Neutrophil (primary cell): ENCODE measurements around the gene PRR7.
A peak's percentile ranks its signal among the peaks of the same experiment; 100 is the strongest.

Experiments
- H3K27ac ChIP-seq: fragments of 200-600 bp; sonication (generic); 2 replicates; pipeline ENCODE4 v1.5.1; 2016; ENCODE audit warnings: mild to moderate bottlenecking, moderate library complexity
- H3K27me3 ChIP-seq: fragments of 200-600 bp; sonication (generic); 2 replicates; pipeline ENCODE4 v1.6.0; 2016; ENCODE audit warnings: mild to moderate bottlenecking
- H3K36me3 ChIP-seq: fragments of 200-600 bp; sonication (generic); 2 replicates; pipeline ENCODE4 v1.5.1; 2017
- H3K4me1 ChIP-seq, 2 experiments: fragments of 200-600 bp in 1 of 2; sonication (generic) in 1 of 2; 1 replicate in 1 of 2; 2 replicates in 1 of 2; pipeline versions ENCODE4 v1.5.1 to v1.6.1; 2013 to 2016; ENCODE audit warnings: low read depth in 1 of 2, low read length in 1 of 2, mild to moderate bottlenecking in 1 of 2, moderate library complexity in 1 of 2; ENCODE audit not compliant: control insufficient read depth in 1 of 2, insufficient read depth in 1 of 2
- H3K4me3 ChIP-seq, 2 experiments: fragments of 200-600 bp in 1 of 2; sonication (generic) in 1 of 2; 1 replicate in 1 of 2; 2 replicates in 1 of 2; pipeline ENCODE4 v1.5.1; 2013 to 2016; ENCODE audit warnings: low read depth in 1 of 2, low read length in 1 of 2, mild to moderate bottlenecking in 1 of 2, moderate library complexity in 1 of 2
- H3K9me3 ChIP-seq: fragments of 200-600 bp; sonication (generic); 2 replicates; pipeline ENCODE4 v1.5.1; 2016
- TF ChIP-seq, protein P1 (sequence below): fragments of 200-600 bp; sonication (generic); IDR thresholded peaks from 2 replicates; pipeline ENCODE4 v1.5.1; 2016; ENCODE audit warnings: antibody characterized with exemption

Gene PRR7

DNA sequence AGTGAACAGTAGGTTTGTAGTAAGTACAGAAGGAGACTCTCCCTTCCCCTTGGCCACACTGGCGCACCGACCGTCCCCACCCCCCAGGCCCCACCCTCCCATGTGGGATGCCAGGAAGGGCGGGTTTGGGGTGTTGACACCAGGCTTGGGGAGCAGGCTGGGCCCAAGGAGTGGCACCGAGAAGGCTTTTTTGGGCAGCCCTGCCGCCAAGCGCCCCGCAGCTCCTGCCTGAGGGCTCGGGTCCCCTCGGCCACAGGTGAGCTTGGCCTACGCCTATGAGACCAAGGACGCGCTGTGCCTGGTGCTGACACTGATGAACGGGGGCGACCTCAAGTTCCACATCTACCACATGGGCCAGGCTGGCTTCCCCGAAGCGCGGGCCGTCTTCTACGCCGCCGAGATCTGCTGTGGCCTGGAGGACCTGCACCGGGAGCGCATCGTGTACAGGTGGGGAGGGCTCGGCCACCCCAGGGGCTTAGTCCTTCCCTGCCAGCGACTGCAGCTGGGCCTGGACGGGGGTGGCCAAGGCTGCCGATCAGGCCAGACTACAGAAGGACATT is 12.9 kb upstream of the PRR7 start:
- peak overlapping the region in 1 of 2 experiments; percentile 88 for H3K4me3 ChIP-seq
- TF ChIP-seq, protein P1, sequence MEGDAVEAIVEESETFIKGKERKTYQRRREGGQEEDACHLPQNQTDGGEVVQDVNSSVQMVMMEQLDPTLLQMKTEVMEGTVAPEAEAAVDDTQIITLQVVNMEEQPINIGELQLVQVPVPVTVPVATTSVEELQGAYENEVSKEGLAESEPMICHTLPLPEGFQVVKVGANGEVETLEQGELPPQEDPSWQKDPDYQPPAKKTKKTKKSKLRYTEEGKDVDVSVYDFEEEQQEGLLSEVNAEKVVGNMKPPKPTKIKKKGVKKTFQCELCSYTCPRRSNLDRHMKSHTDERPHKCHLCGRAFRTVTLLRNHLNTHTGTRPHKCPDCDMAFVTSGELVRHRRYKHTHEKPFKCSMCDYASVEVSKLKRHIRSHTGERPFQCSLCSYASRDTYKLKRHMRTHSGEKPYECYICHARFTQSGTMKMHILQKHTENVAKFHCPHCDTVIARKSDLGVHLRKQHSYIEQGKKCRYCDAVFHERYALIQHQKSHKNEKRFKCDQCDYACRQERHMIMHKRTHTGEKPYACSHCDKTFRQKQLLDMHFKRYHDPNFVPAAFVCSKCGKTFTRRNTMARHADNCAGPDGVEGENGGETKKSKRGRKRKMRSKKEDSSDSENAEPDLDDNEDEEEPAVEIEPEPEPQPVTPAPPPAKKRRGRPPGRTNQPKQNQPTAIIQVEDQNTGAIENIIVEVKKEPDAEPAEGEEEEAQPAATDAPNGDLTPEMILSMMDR, result no peak
- peak overlapping the region; percentile 98 for H3K27ac ChIP-seq
- H3K4me1 ChIP-seq, result peaks cover 85 to 92% of the 10 kb centered on the region in 2 experiments
- H3K9me3 ChIP-seq, result no peaks in the 10 kb centered on the region
- H3K27me3 ChIP-seq, result no peaks in the 10 kb centered on the region
- peaks cover 82% of the 10 kb centered on the region for H3K36me3 ChIP-seq

DNA sequence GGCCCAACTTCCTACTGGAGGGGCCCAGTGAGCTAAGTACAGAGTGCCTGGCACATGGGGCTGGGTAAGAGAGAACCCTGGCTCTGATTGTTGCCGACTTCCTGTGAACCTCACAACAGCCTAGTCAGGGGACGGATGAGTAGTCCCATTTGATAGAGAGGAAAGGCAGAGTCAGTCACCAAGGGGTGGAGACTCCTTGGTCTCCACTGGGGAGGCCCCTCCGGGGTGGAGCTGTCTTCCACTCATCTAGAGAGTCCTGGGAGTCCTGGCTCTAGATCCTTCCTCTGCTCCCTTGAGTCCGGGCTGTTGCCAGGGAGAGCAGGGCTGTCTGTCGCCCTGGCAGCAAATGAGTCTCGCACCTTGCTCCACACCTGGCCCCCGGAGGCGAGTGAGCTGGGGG is 12.2 kb upstream of the PRR7 start:
- Histone ChIP-seq H3K4me1 (peaks cover 82 to 88% of the 10 kb centered on the region in 2 experiments), H3K9me3 (no peaks in the 10 kb centered on the region), H3K36me3 (peaks cover 89% of the 10 kb centered on the region), H3K27ac (peak overlapping the region; percentile 98), H3K27me3 (no peaks in the 10 kb centered on the region), H3K4me3 (no peak overlapping the region)
- TF ChIP-seq, protein P1, result no peak

DNA sequence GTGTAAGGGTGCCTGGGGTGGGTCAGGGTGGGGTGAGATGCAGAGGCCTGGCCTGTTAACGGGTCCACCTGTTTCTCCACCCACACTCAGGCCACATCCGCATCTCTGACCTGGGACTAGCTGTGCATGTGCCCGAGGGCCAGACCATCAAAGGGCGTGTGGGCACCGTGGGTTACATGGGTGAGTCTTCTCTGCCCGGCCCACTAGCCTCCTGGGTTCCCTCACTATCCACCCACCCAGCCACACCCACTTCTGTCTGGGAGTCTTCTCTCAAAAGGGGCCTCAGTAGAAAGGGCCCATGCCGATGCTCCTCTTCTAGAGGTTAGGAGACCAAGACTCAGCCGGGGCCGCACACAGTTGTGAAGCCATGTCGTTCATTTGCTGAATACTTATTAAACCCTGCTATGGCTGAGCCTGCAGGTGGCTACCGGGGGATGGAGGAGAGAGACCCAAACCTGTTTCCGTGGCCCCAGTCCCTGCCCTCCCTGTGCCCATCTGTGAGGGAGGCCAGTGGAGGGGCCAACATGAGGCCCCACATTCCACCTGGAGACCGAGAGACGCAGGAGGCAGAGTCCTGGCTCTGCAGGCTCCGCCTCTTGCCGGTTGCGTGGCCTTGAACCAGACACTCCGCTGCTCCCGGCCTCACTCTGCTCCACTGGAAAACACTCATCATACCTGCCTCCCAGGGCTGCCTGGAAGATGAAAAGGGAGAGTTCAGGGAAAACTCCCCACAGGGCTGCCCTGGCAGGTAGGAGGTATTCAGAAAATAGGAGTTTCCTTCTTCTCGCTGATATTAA is 11.5 kb upstream of the PRR7 start:
- H3K27me3 ChIP-seq, result no peaks in the 10 kb centered on the region
- H3K27ac ChIP-seq, result peak overlapping the region; percentile 98
- TF ChIP-seq, protein P1, result no peak
- no peak overlapping the region for H3K4me3 ChIP-seq
- no peaks in the 10 kb centered on the region for H3K9me3 ChIP-seq
- H3K4me1 ChIP-seq, result peaks cover 80 to 88% of the 10 kb centered on the region in 2 experiments
- peaks cover 95% of the 10 kb centered on the region for H3K36me3 ChIP-seq

DNA sequence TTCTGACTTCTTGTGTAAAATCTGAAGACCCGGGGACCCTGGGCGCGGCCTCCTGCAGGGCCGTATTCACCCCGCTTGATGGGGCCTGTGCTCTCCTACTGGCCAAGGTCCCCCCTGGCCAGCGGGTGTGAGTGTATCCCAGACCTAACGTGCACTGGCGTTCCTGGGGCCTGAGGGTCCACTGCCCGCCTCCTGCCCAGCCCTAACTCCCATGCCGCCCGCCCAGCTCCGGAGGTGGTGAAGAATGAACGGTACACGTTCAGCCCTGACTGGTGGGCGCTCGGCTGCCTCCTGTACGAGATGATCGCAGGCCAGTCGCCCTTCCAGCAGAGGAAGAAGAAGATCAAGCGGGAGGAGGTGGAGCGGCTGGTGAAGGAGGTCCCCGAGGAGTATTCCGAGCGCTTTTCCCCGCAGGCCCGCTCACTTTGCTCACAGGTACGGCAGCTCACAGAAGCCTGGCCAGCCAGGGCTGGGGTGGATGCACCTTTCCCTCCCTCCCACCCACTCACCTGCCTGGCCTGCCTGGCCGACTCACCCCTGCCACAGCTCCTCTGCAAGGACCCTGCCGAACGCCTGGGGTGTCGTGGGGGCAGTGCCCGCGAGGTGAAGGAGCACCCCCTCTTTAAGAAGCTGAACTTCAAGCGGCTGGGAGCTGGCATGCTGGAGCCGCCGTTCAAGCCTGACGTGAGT is 10.6 kb upstream of the PRR7 start:
- no peak overlapping the region for H3K4me3 ChIP-seq
- TF ChIP-seq, protein P1, result no peak
- no peaks in the 10 kb centered on the region for H3K9me3 ChIP-seq
- peaks cover 77 to 80% of the 10 kb centered on the region in 2 experiments for H3K4me1 ChIP-seq
- peak overlapping the region; percentile 98 for H3K27ac ChIP-seq
- H3K36me3 ChIP-seq, result peaks cover 95% of the 10 kb centered on the region
- H3K27me3 ChIP-seq, result no peaks in the 10 kb centered on the region

DNA sequence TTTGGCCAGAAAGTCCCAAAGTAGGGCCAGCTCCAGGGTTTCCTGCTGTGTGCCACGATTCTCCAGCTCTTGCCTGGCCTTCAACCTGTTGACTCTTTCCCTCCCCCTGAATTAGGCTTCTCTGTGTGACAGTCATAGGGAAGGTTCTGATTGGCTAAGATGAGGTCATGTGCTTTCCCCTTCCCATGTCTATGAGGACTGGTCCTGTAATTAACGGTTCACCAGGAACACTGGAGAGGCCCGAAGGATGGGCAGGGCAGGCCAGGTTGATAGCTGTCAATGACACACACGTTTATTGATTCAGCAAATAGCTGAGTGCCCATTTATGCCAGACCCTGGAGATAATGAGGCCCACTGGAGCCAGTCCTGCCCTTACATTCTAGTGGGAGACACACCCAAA is 9.0 kb upstream of the PRR7 start:
- Histone ChIP-seq H3K36me3 (peaks cover 100% of the 10 kb centered on the region), H3K4me3 (no peak overlapping the region), H3K27me3 (no peaks in the 10 kb centered on the region), H3K27ac (peak overlapping the region; percentile 98), H3K4me1 (peaks cover 67 to 70% of the 10 kb centered on the region in 2 experiments), H3K9me3 (no peaks in the 10 kb centered on the region)
- TF ChIP-seq, protein P1, result no peak
